ENCODE results near the gene ADAMTSL4.
"Not testable (repeated sequence)": the region's sequence is repeated elsewhere in the genome, so short reads cannot be mapped to it uniquely, and the experiment has no call there.

Gene ADAMTSL4

GRCh38 chr1:150568594-150568966 is 19.4 kb downstream of the ADAMTSL4 start:
- DNase-seq = no peak

- DNase-seq = no peak
Observed at GRCh38 chr1:150572918-150573647, 23.9 kb downstream of the ADAMTSL4 start.

GRCh38 chr1:150573648-150574071 is 24.5 kb downstream of the ADAMTSL4 start:
- DNase-seq = not testable (repeated sequence)

DNA sequence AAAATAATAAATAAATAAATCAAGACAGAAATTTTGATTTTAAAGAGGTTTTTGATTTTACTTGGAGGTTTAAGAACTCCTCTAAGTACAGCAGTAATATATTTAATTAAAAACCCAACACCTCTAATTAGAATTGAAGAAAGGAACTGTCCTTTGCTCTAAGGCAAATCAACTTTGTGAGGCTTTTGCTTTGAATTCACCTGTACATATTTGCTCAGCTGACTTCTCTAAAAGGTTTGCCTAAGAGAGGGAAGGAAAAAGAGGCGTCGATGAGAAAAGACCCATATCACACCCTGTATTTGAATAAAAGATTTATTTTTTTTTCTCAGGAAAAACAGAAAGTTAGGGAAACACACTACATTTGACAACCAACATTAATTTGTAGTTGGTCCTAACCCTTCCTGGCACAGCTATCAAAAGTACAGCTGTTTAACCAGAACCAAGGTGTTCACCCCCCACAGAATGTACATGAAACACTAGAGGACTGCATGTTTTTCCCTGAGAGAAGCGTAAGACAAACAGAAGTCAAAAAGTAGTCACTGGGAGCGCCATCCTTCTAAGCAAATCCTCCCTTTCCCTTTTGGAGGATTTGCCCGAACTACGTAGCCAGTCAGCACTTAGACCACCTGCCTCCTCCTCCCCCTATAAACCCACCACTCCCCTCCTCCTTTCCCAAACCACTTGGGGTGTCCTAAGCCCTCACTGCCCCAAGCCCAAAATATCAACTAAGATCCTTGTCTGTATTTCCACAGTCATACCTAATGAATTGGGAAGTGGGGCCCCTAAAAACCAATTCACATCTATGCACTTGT is 25.3 kb downstream of the ADAMTSL4 start:
- DNase-seq = no peak

- no peak for DNase-seq
Observed at GRCh38 chr1:150575072-150575489, 25.9 kb downstream of the ADAMTSL4 start.

- no peak for DNase-seq
Observed at GRCh38 chr1:150575518-150576366, 26.5 kb downstream of the ADAMTSL4 start.

- DNase-seq = no peak
Observed at GRCh38 chr1:150576367-150576711, 27.1 kb downstream of the ADAMTSL4 start.

- no peak for DNase-seq
Observed at GRCh38 chr1:150576794-150577556, 27.8 kb downstream of the ADAMTSL4 start.

DNA sequence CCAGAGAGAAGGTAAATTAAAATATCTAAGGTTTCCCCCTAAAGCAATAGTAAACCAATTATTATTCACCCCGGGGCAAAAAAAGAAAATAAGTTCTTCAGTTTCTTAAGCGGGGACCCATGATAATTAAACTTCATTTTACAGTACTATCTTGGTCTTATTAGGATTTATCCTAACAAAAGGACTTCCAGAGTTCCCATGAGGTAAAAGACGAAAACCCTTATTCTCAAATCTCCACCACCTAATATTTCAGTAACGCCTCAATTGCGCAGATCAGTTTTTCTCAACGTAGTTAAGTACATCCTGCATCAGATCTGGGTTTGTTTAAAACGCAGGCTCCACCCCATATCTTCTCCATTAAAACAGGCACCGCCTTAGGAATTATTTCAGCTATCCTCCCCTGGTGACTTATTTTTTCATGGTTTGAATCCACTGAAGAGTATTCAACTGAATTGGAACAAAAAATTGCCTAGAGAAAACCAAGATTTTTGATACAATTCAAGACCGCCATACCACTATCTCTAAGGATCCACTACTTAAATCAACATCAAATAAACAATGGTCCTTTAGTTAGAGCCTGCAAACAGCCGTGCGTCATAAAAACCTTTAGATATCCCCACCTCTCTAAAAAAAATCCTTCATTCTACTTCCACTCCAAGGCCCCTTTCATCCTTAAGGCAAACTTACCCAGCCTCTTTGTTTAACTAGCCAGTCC is 28.5 kb downstream of the ADAMTSL4 start:
- no peak for DNase-seq

DNA sequence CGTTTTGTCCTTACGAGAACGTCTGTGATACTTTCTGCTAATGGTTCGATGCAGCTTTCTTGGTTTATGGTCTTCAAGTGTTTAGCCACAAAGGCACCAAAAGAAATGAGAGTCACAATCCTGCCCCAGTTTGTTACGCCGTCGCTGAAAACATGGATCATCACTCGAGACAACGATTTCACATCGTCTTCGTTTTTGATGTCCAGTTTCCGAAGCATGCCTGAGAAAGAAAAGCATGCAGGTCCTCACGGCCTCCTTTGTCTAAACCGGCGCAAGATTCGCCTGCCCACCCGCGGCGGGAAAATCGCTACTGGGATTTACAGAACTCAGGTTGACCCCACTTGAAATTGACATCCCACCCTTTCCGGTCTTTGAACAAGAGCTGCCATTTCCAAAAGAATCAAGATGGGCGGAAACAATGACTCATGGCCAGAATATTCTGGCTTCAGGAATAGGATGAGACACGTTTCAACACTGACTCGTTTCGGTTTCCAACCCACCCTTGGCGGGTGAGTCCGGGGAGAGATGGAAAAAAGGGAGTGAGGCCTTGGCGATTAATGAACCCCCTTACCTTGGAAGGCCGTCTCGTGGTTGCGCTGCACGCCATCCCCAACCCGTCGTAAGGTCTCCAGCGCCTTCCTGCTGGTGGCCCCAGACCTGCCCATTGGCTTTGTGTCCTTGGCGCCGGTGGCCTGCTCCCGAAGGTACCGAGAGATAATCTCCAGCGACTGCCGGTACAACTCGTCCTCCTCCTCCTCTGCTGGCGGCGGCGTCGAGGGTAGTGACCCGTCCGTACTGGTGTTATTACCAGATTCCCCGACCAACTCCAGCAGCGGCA is 29.3 kb downstream of the ADAMTSL4 start:
- DNase-seq = no peak

DNA sequence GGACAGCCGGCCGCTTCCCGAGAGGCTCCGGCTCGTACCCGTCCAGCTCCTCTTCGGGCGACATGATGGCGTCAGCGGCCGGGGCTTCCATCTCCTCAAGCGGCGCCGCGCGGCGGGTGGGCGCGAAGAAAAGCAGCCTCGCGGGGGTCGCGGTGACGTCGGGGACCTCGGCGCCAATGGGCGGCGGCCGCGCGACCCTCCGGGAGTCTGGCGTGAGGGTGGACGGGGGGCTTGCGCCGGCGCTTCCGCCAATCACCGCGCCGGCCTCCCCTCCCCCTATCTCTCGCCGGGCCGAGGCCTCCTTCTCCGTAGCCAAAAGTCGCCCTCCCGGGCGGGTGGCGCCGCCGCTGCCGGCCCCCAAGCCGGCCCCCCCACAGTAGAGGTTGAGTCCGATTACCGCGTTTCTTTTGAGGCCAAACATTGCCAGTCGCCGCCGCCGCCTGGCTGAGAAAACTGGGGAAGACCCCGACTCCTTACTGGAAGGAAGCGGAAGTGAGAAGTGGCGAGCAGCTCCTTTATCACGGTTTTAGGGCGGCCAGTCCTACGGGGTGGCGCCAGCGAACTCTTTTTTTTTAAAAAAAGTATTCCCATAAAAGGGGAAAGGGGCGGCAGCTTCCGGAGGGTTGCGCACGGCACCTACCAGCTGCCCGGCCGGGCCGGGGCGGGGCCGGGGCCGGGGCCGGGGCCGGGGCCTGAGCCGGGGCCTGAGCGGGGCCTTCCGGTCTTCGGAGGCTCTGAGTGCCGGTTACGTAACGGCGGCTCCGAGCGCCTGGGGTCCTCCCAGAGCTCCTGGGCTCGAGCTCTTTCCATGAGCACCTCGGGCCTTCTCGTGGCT is 30.1 kb downstream of the ADAMTSL4 start, which contains the start of gene MCL1:
Gene MCL1, minus strand, starts transcription at position 501 of the 835 bp plus-strand sequence. Its CDS starts 80 bp downstream, at position 421.
- peak; percentile 74 for DNase-seq

DNA sequence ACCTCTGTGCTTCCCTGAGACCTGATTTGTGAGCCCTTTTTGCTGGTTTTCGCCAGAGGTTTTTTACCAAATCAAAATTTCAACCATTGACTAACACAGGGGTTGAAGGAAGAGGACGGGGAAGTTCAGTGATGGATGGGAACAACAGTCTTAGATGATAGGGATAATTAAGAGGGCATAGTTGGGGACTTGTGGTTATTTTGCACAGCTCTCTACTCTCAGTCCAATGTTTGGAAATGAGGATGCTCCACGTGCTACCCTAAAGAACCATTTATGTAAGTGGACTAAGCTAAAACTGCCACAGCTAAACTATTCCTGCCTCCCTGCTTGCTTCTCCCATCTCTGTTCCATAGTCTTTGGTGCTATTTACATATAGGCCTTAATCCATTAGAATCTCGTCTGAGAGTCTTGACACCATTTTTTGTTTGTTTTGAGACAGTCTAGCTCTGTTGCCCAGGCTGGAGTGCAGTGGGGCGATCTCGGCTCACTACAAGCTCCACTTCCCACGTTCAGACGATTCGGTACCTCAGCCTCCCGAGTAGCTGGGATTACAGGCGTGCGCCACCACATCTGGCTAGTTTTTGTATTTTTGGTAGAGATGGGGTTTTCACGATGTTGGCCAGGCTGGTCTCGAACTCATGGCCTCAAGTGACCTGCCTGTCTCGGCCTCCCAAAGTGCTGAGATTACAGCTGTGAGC is 30.9 kb downstream of the ADAMTSL4 start:
- no peak for DNase-seq

DNA sequence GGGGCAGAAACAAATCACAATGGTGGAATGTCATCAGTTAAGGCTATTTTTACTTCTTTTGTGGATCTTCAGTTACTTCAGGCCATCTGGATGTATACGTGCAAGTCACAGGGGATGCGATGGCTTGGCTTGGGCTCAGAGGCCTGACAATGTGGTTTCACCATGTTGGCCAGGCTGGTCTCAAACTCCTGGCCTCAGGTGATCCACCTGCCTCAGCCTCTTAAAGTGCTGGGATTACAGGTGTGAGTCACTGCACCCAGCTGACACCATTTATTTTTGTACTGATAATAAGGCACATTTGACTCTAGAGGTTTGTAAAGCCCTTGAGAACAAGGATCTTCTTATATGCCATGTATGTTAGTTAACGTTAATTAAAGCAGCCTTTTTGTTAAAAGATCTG is 31.8 kb downstream of the ADAMTSL4 start:
- not testable (repeated sequence) for DNase-seq

DNA sequence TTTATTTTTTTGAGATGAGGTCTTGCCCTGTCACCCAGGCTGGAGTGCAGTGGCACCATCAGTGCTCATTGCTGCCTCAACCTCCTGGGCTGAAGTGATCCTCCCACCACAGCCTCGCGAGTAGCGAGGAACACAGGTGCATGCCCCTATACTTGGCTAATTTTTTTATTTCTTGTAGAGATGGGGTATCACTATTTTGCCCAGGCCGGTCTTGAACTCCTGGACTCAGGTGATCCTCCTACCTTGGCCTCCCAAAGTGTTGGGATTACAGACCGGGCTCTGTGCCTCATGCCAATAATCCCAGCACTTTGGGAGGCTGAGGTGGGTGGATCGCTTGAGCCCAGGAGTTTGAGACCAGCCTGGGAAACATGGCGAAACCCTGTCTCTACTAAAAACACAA is 32.2 kb downstream of the ADAMTSL4 start:
- not testable (repeated sequence) for DNase-seq

- not testable (repeated sequence) for DNase-seq
Observed at GRCh38 chr1:150581962-150582361, 32.8 kb downstream of the ADAMTSL4 start.

DNA sequence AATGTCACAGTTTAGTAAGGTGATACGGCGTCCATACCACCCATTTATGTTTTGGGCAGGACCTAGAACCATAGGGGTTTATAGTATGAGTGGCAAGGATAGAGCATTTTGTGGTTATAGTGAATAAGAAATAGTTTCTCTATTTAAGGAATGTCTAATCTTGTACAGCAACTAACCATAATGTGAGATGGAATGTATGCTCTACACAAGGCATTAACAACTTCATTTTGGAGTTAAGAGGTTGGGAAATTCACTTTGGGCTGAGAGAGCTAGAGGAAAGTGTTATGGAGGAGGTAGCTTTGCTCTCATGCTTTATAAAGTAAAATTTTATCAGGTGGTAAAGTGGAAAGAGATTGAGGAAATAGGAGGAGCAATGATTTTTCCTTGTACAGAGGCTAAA is 33.2 kb downstream of the ADAMTSL4 start:
- no peak for DNase-seq

- DNase-seq = no peak
Observed at GRCh38 chr1:150596095-150596892, 47.1 kb downstream of the ADAMTSL4 start.

- no peak for DNase-seq
Observed at GRCh38 chr1:150596976-150597375, 47.8 kb downstream of the ADAMTSL4 start.

Measured in 8988T (cell line).